GM10266 (cell line): ENCODE measurements around the gene MCCD1.
"Not testable (repeated sequence)": the region's sequence is repeated elsewhere in the genome, so short reads cannot be mapped to it uniquely, and the experiment has no call there.

Experiments used
- DNase-seq: peaks from one replicate; pipeline ENCODE4 v3.0.0; 2012; ENCODE audit errors: extremely low spot score
- CTCF ChIP-seq: IDR thresholded peaks from 2 replicates; pipeline ENCODE4 v1.5.1; 2012; ENCODE audit warnings: mild to moderate bottlenecking, low read depth; ENCODE audit not compliant: control insufficient read depth, insufficient read depth; ENCODE audit errors: missing control alignments

Gene MCCD1, protein sequence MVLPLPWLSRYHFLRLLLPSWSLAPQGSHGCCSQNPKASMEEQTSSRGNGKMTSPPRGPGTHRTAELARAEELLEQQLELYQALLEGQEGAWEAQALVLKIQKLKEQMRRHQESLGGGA

GRCh38 chr6:31528821-31529328, at the start of gene MCCD1:
Gene MCCD1, plus strand, starts transcription at chr6:31528962. Its CDS starts 53 bp downstream, at chr6:31529015.
- no peak for TF ChIP-seq CTCF
- DNase-seq: no peak

GRCh38 chr6:31479151-31479932, 49.4 kb upstream of the MCCD1 start:
- no peak for DNase-seq
- TF ChIP-seq CTCF: no peak

- DNase-seq: no peak
- TF ChIP-seq CTCF: no peak
These were observed 48.7 kb upstream of the MCCD1 start for GRCh38 chr6:31479933-31480535.

DNA sequence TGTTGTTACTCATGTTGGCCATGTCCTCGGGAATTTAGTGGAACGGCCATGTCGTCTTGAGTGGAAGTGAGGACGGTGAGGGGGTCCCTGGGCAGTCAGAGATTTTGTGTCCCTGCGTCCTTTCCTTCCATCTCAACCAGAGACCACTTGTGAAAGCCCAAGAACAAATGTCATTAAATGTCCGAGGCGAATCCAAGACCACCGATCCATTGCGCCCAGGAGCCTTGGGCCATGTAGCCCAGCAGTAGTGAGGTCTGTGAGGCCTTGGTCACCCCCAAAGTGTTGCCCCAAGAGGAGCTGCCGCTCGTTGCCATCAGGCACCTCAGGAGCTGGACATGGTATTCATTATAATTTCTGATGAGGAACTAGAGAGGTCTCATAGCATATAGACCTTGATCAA, 48.2 kb upstream of the MCCD1 start:
- no peak for DNase-seq
- no peak for TF ChIP-seq CTCF

GRCh38 chr6:31483392-31483791, 45.4 kb upstream of the MCCD1 start:
- DNase-seq: no peak
- TF ChIP-seq CTCF: no peak

DNA sequence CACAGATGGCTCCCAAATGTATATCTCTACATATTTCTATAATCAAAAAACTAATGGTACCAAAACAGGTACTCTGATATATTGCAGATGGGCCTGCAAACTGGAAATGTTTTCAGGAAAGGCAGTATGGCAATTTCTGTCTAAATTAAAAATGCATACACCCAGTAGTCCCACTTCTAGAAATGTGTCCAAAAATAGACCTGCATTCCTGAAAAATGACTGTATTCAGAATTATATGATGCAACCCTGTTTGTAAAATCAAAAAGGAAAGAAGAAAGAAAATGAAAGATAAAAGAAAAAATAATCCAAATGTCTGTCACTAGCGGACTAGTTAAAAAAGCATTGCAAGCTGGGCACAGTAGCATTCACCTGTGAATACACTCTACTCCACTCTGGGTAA, 43.7 kb upstream of the MCCD1 start:
- DNase-seq: no peak
- no peak for TF ChIP-seq CTCF

- DNase-seq: not testable (repeated sequence)
These were observed 42.5 kb upstream of the MCCD1 start for GRCh38 chr6:31486065-31486837.

DNA sequence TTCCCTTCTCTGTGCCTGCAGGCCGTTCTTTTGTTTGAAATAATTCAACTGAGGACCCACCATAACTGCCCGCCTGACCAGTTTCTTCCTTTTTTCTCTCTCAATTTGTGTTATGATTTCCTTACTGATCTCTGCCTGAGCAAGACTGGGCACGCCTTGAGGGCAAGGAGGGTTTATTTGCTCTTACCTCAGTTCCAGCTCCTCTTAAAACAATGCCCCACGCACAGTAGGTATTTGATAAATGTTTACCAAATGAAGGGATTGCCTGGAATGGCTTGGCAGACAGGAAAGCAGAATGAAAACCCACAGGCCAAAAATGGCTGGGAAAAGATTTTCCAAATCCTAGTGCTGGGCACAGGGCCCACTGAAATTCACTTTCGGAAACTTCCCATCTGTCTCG, 41.1 kb upstream of the MCCD1 start:
- DNase-seq: not testable (repeated sequence)
